GM18519 (cell line): ENCODE measurements around the gene PCGF1.
"Not testable (repeated sequence)": the region's sequence is repeated elsewhere in the genome, so short reads cannot be mapped to it uniquely, and the experiment has no call there.

Experiments used
- ATAC-seq: cut with Tn5 transposase; IDR thresholded peaks from one replicate; pipeline ENCODE4 v1.9.1; 2021; ENCODE audit warnings: mild to moderate bottlenecking, moderate library complexity; ENCODE audit not compliant: unreplicated experiment, low FRiP score

The PCGF1 gene

GRCh38 chr2:74500578-74500946, 6.9 kb downstream of the PCGF1 start:
- no peak for ATAC-seq

GRCh38 chr2:74499940-74500577, 7.4 kb downstream of the PCGF1 start:
- no peak for ATAC-seq

GRCh38 chr2:74499267-74499939, 8.1 kb downstream of the PCGF1 start, which contains the start of gene LBX2:
Gene LBX2 (minus strand): TSS chr2:74499603. CDS start chr2:74499537, 66 bp downstream.
- ATAC-seq: no peak

- ATAC-seq: no peak
Measured at GRCh38 chr2:74498500-74499266, 8.8 kb downstream of the PCGF1 start.

- ATAC-seq: no peak
Measured at GRCh38 chr2:74497777-74498499, 9.6 kb downstream of the PCGF1 start.

- no peak for ATAC-seq
Measured at GRCh38 chr2:74496997-74497776, 10.3 kb downstream of the PCGF1 start.

- ATAC-seq: no peak
Measured at GRCh38 chr2:74495440-74495839, 12.1 kb downstream of the PCGF1 start.

- ATAC-seq: no peak
Measured at GRCh38 chr2:74493546-74493945, 13.9 kb downstream of the PCGF1 start.

GRCh38 chr2:74491648-74492544, 15.6 kb downstream of the PCGF1 start:
- no peak for ATAC-seq

- ATAC-seq: no peak
Measured at GRCh38 chr2:74489906-74490305, 17.6 kb downstream of the PCGF1 start.

- no peak for ATAC-seq
Measured at GRCh38 chr2:74488643-74489481, 18.6 kb downstream of the PCGF1 start.

GRCh38 chr2:74486141-74486540, 21.4 kb downstream of the PCGF1 start:
- no peak for ATAC-seq

- not testable (repeated sequence) for ATAC-seq
Measured at GRCh38 chr2:74483675-74484164, 23.8 kb downstream of the PCGF1 start.

GRCh38 chr2:74482801-74483674, 24.5 kb downstream of the PCGF1 start, which contains the start of the genes CCDC142 and TTC31:
Gene CCDC142 (minus strand): TSS chr2:74482998. CDS start chr2:74482837, 161 bp downstream.
Gene TTC31 (plus strand): TSS chr2:74483081. CDS start chr2:74483096, 15 bp downstream.
- peak; percentile 67 for ATAC-seq

GRCh38 chr2:74481961-74482800, 25.3 kb downstream of the PCGF1 start:
- ATAC-seq: peak; percentile 34

- ATAC-seq: no peak
Measured at GRCh38 chr2:74481431-74481830, 26.1 kb downstream of the PCGF1 start.
